AG10803 (cell line): ENCODE measurements around the gene NPIPB5.
"Not testable (repeated sequence)": the region's sequence is repeated elsewhere in the genome, so short reads cannot be mapped to it uniquely, and the experiment has no call there.

ENCODE experiments used
- DNase-seq: peaks from one replicate; pipeline ENCODE4 v3.0.0; 2010; ENCODE audit warnings: low read depth
- H3K4me3 ChIP-seq: 2 replicates; pipeline ENCODE4 v1.5.1; 2011; ENCODE audit warnings: mild to moderate bottlenecking, low read length, control low read depth

NPIPB5 gene

GRCh38 chr16:22510591-22510990, at the start of gene NPIPB5:
TSS of gene NPIPB5 (plus strand) at chr16:22510891. CDS start at chr16:22513802, 2,911 bp downstream.
- not testable (repeated sequence) for DNase-seq, H3K4me3 ChIP-seq

GRCh38 chr16:22468846-22469245, 41.8 kb upstream of the NPIPB5 start:
- H3K4me3 ChIP-seq, DNase-seq: not testable (repeated sequence)

- DNase-seq, H3K4me3 ChIP-seq: not testable (repeated sequence)
These were observed 27.3 kb downstream of the NPIPB5 start for GRCh38 chr16:22537996-22538395.

GRCh38 chr16:22544809-22545208, 34.1 kb downstream of the NPIPB5 start:
- not testable (repeated sequence) for H3K4me3 ChIP-seq, DNase-seq

- not testable (repeated sequence) for H3K4me3 ChIP-seq, DNase-seq
These were observed 35.9 kb downstream of the NPIPB5 start for GRCh38 chr16:22546630-22547029.

GRCh38 chr16:22547170-22547765, 36.6 kb downstream of the NPIPB5 start:
- not testable (repeated sequence) for H3K4me3 ChIP-seq, DNase-seq

GRCh38 chr16:22549853-22550252, 39.2 kb downstream of the NPIPB5 start:
- not testable (repeated sequence) for DNase-seq, H3K4me3 ChIP-seq

- not testable (repeated sequence) for DNase-seq, H3K4me3 ChIP-seq
These were observed 40.5 kb downstream of the NPIPB5 start for GRCh38 chr16:22551143-22551542.

GRCh38 chr16:22551651-22552050, 41.0 kb downstream of the NPIPB5 start:
- H3K4me3 ChIP-seq, DNase-seq: not testable (repeated sequence)

GRCh38 chr16:22556759-22557158, 46.1 kb downstream of the NPIPB5 start:
- H3K4me3 ChIP-seq, DNase-seq: not testable (repeated sequence)
